CD4-positive, alpha-beta T cell (primary cell): ENCODE data around the gene IGSF8. TPM values are rescaled to one million over a fixed set of nuclear protein-coding genes. Genes with fewer than 3 reads are reported as not detected.
A peak's percentile ranks its signal among the peaks of the same experiment; 100 is the strongest.

Experiments
- ATAC-seq: fragments of 200-7000 bp; cut with Tn5 transposase; one replicate; pipeline ENCODE4 v1.10.0; 2022; ENCODE audit warnings: mild to moderate bottlenecking; ENCODE audit not compliant: poor library complexity
- CTCF ChIA-PET: fragments of 350-600 bp; sonication (Branson Sonifier 250); formaldehyde crosslinking; loops from one replicate; lab custom pipeline; 2021; ENCODE audit warnings: antibody characterized with exemption, inconsistent platforms; lab: Charles Lee
- POLR2A ChIA-PET: fragments of 350-600 bp; sonication (Branson Sonifier 250); formaldehyde crosslinking; loops from one replicate; lab custom pipeline; 2021; ENCODE audit warnings: antibody characterized with exemption, inconsistent platforms; lab: Charles Lee
- DNase-seq, 14 experiments: peaks; one replicate each; pipeline ENCODE4 v3.0.0-alpha.2; 2013 to 2020; ENCODE audit warnings: mixed read lengths in 2 of 14
- H3K27ac ChIP-seq, 2 donors: one replicate each; pipeline versions ENCODE4 v1.5.1 to v1.7.0; 2013; ENCODE audit warnings: low read length in 2 of 2, low read depth in 1 of 2, mild to moderate bottlenecking in 1 of 2
- H3K27me3 ChIP-seq, 2 experiments: 1 replicate in 1 of 2; 2 replicates in 1 of 2; pipeline versions ENCODE4 v1.6.1 to v1.7.0; 2013; ENCODE audit warnings: low read length in 2 of 2, control low read depth in 1 of 2, mild to moderate bottlenecking in 1 of 2, moderate library complexity in 1 of 2; ENCODE audit not compliant: insufficient read depth in 2 of 2, control insufficient read depth in 1 of 2
- H3K36me3 ChIP-seq: one replicate; pipeline ENCODE4 v1.6.1; 2013; ENCODE audit warnings: low read length, control low read depth; ENCODE audit not compliant: insufficient read depth
- H3K4me1 ChIP-seq: one replicate; pipeline ENCODE4 v1.6.1; 2013; ENCODE audit warnings: low read length, control low read depth; ENCODE audit not compliant: insufficient read depth
- H3K4me3 ChIP-seq: one replicate; pipeline ENCODE4 v1.5.1; 2013; ENCODE audit warnings: mild to moderate bottlenecking, low read length, moderate library complexity
- H3K9me3 ChIP-seq, 2 experiments: 1 replicate in 1 of 2; 2 replicates in 1 of 2; pipeline versions ENCODE4 v1.6.1 to v1.7.0; 2013; ENCODE audit warnings: low read length in 2 of 2, mild to moderate bottlenecking in 2 of 2, control low read depth in 1 of 2, moderate library complexity in 1 of 2; ENCODE audit not compliant: control insufficient read depth in 1 of 2, insufficient read depth in 1 of 2
- H3K27ac Mint-ChIP-seq: one replicate; pipeline ENCODE4 v1.8.0; 2020; ENCODE audit warnings: mixed read lengths
- H3K27me3 Mint-ChIP-seq: one replicate; pipeline ENCODE4 v1.8.0; 2021; ENCODE audit warnings: mixed read lengths
- H3K36me3 Mint-ChIP-seq: one replicate; pipeline ENCODE4 v1.8.0; 2021; ENCODE audit warnings: low read depth, mixed read lengths
- H3K4me1 Mint-ChIP-seq: one replicate; pipeline ENCODE4 v1.8.0; 2021; ENCODE audit warnings: low read depth, mixed read lengths
- H3K4me3 Mint-ChIP-seq: one replicate; pipeline ENCODE4 v1.8.0; 2020; ENCODE audit warnings: mild to moderate bottlenecking, mixed read lengths
- H3K9me3 Mint-ChIP-seq: one replicate; pipeline ENCODE4 v1.8.0; 2020; ENCODE audit warnings: mixed read lengths
- CTCF ChIP-seq: fragments of 200-600 bp; IDR thresholded peaks from one replicate; pipeline ENCODE4 v1.8.0; 2022; ENCODE audit warnings: antibody characterized with exemption, mild to moderate bottlenecking
- intact Hi-C, 2 experiments: fragments of 100-400 bp; cut with DNase I in 1 of 2; cut with micrococcal nuclease in 1 of 2; formaldehyde crosslinking; loops; one replicate each; pipeline versions ENCODE4 v1.15.1 to v1.9.0; 2023 to 2025; cut with DNase I, micrococcal nuclease
- total RNA-seq, 174 experiments: library from RNA in 2 of 174; stranded (reverse) in 2 of 174; gene quantifications; one replicate each; pipeline ENCODE4 v1.2.3 and lab custom pipeline; 2021 to 2026

IGSF8 gene
- total RNA-seq, 2 experiments from 2014 or later, result 33.1 to 33.7 TPM

- Mint-ChIP-seq H3K9me3 (no peaks in the 10 kb centered on the region), H3K27ac (no peak overlapping the region), H3K36me3 (no peaks in the 10 kb centered on the region), H3K4me1 (no peaks in the 10 kb centered on the region), H3K4me3 (no peak overlapping the region), H3K27me3 (peaks cover 25% of the 10 kb centered on the region)
- TF ChIP-seq CTCF, result no peak
- Histone ChIP-seq H3K4me1 (no peaks in the 10 kb centered on the region), H3K9me3 (no peaks in the 10 kb centered on the region), H3K36me3 (no peaks in the 10 kb centered on the region), H3K27ac (no peak overlapping the region), H3K4me3 (no peak overlapping the region), H3K27me3 (peaks cover 0 to 10% of the 10 kb centered on the region in 2 experiments)
- no peak for ATAC-seq
- ChIA-PET CTCF (no interaction called here), POLR2A (no interaction called here)
- intact Hi-C loops, result no loop called here
- DNase-seq, result no peak
Observed at GRCh38 chr1:160144921-160145320, 46.5 kb upstream of the IGSF8 start.

DNA sequence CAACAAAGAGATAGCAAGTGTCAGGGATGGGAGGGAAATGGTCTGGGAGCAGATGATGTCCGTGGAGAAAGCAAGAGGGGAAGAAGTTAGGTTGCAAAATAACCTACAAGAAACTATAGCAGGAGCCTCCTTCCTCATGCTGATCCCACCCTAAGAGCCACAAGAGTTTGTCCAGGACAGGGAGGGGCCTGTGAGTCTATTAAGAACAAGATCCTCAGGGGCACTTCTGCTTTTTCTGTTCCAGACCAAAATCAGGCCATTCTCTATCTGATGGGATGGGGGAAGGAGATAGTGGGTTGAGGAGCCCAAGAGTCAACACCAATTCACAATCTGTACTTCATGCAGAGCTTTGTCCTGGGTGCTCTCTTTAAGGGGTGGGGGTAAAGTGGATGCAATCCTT, 45.3 kb upstream of the IGSF8 start:
- ChIA-PET CTCF (no interaction called here), POLR2A (no interaction called here)
- H3K4me3 ChIP-seq, result no peak overlapping the region
- intact Hi-C loops, result no loop called here
- H3K4me1 ChIP-seq, result no peaks in the 10 kb centered on the region
- TF ChIP-seq CTCF, result no peak
- no peaks in the 10 kb centered on the region for H3K4me1 Mint-ChIP-seq
- no peak overlapping the region for H3K4me3 Mint-ChIP-seq
- no peaks in the 10 kb centered on the region for H3K36me3 ChIP-seq
- H3K9me3 ChIP-seq, result no peaks in the 10 kb centered on the region
- ATAC-seq (no peak), DNase-seq (peak in 2 of 14 experiments; percentile 5 to 11)
- H3K27me3 Mint-ChIP-seq, result peaks cover 29% of the 10 kb centered on the region
- peaks cover 0 to 10% of the 10 kb centered on the region in 2 experiments for H3K27me3 ChIP-seq
- no peaks in the 10 kb centered on the region for H3K36me3 Mint-ChIP-seq
- no peaks in the 10 kb centered on the region for H3K9me3 Mint-ChIP-seq
- H3K27ac ChIP-seq, result no peak overlapping the region
- H3K27ac Mint-ChIP-seq, result no peak overlapping the region

- H3K4me1 ChIP-seq, result no peaks in the 10 kb centered on the region
- no peaks in the 10 kb centered on the region for H3K9me3 Mint-ChIP-seq
- H3K4me1 Mint-ChIP-seq, result no peaks in the 10 kb centered on the region
- no peak overlapping the region for H3K27ac ChIP-seq
- H3K27me3 Mint-ChIP-seq, result peaks cover 29% of the 10 kb centered on the region
- TF ChIP-seq CTCF, result no peak
- ATAC-seq, result no peak
- no peak for DNase-seq
- no peak overlapping the region for H3K4me3 ChIP-seq
- H3K27ac Mint-ChIP-seq, result no peak overlapping the region
- POLR2A ChIA-PET, result no interaction called here
- H3K27me3 ChIP-seq, result peaks cover 0 to 10% of the 10 kb centered on the region in 2 experiments
- no peak overlapping the region for H3K4me3 Mint-ChIP-seq
- H3K36me3 Mint-ChIP-seq, result no peaks in the 10 kb centered on the region
- CTCF ChIA-PET, result no interaction called here
- H3K36me3 ChIP-seq, result no peaks in the 10 kb centered on the region
- intact Hi-C loops, result no loop called here
- H3K9me3 ChIP-seq, result no peaks in the 10 kb centered on the region
Observed at GRCh38 chr1:160139840-160140239, 41.4 kb upstream of the IGSF8 start.
